Karpas-422 (cell line): ENCODE data around the gene ABCA2. TPM values are rescaled to one million over a fixed set of nuclear protein-coding genes. Genes with fewer than 3 reads are reported as not detected.

Experiments used
- DNase-seq: peaks from one replicate; pipeline ENCODE4 v3.0.0-alpha.2; 2015
- H2AFZ ChIP-seq: fragments of 200-600 bp; sonication (generic); 2 replicates; pipeline ENCODE4 v1.6.1; 2014; ENCODE audit warnings: antibody characterized with exemption, low read length, mixed read lengths
- H3K27ac ChIP-seq: fragments of 200-600 bp; sonication (generic); 2 replicates; pipeline ENCODE4 v1.5.1; 2014; ENCODE audit warnings: mild to moderate bottlenecking, low read length, moderate library complexity
- H3K27me3 ChIP-seq: fragments of 200-600 bp; sonication (generic); 2 replicates; pipeline ENCODE4 v1.6.1; 2014; ENCODE audit warnings: low read length, mixed read lengths
- H3K36me3 ChIP-seq: fragments of 200-600 bp; sonication (generic); 2 replicates; pipeline ENCODE4 v1.6.1; 2014; ENCODE audit warnings: low read length, mixed read lengths; ENCODE audit not compliant: insufficient read depth
- H3K4me1 ChIP-seq: fragments of 200-600 bp; sonication (generic); 2 replicates; pipeline ENCODE4 v1.6.1; 2014; ENCODE audit warnings: mild to moderate bottlenecking, low read length, mixed read lengths
- H3K4me2 ChIP-seq: fragments of 200-600 bp; sonication (generic); 2 replicates; pipeline ENCODE4 v1.6.1; 2014; ENCODE audit warnings: low read length, low read depth, mild to moderate bottlenecking; ENCODE audit not compliant: poor library complexity, severe bottlenecking
- H3K4me3 ChIP-seq: fragments of 200-600 bp; sonication (generic); 2 replicates; pipeline ENCODE4 v1.5.1; 2014; ENCODE audit warnings: mild to moderate bottlenecking, antibody characterized with exemption, low read length, mixed read lengths
- H3K79me2 ChIP-seq: fragments of 200-600 bp; sonication (generic); 2 replicates; pipeline ENCODE4 v1.6.1; 2014; ENCODE audit warnings: mild to moderate bottlenecking, low read length, mixed read lengths
- H3K9ac ChIP-seq: fragments of 200-600 bp; sonication (generic); 2 replicates; pipeline ENCODE4 v1.6.0; 2014; ENCODE audit warnings: low read length
- H3K9me2 ChIP-seq: fragments of 200-600 bp; sonication (generic), shearing (Covaris generic); replicated peaks from 2 replicates; pipeline ENCODE4 v1.6.0; 2014; ENCODE audit warnings: mild to moderate bottlenecking, low read length, moderate library complexity; ENCODE audit not compliant: insufficient read depth
- H3K9me3 ChIP-seq: fragments of 300-700, 200-600 bp; sonication (generic); 2 replicates; pipeline ENCODE4 v1.6.1; 2014; ENCODE audit warnings: low read length, mixed read lengths
- H4K20me1 ChIP-seq: fragments of 200-600 bp; sonication (generic); 2 replicates; pipeline ENCODE4 v1.6.1; 2014; ENCODE audit warnings: mild to moderate bottlenecking, antibody characterized with exemption, low read length, low read depth; ENCODE audit not compliant: insufficient read depth
- total RNA-seq: library from RNA; depleted of rRNA; stranded (reverse); fragments of >200 nt; shearing (Covaris generic); gene quantifications from 2 replicates; pipeline ENCODE4 v1.2.3, GENCODE V29; 2014; ENCODE audit warnings: low replicate concordance; rRNA removed

Gene ABCA2
- total RNA-seq: 2.4 and 6.4 TPM in 2 replicates

GRCh38 chr9:137027369-137028262 lies at the start of gene ABCA2:
Gene ABCA2, minus strand, starts transcription at chr9:137028237. Its CDS starts 97 bp downstream, at chr9:137028140.
- no peaks in the 10 kb centered on the region for H3K9me2 ChIP-seq
- no peak within 1 kb of the TSS for H3K27ac ChIP-seq
- peak within 1 kb of the TSS; percentile 59 for H3K4me2 ChIP-seq
- peak within 1 kb of the TSS; percentile 35 for H3K9ac ChIP-seq
- H3K4me1 ChIP-seq: peaks cover 36% of the 10 kb centered on the region
- no peaks in the 10 kb centered on the region for H3K36me3 ChIP-seq
- no peaks in the 10 kb centered on the region for H3K27me3 ChIP-seq
- H3K4me3 ChIP-seq: peak within 1 kb of the TSS; percentile 53; the same call in 1 of the 2 replicates
- no peaks in the 10 kb centered on the region; the same call in 1 of the 2 replicates for H4K20me1 ChIP-seq
- H3K79me2 ChIP-seq: no peaks in the 10 kb centered on the region
- H3K9me3 ChIP-seq: no peaks in the 10 kb centered on the region
- H2AFZ ChIP-seq: no peak within 1 kb of the TSS
- DNase-seq: no peak

- Histone ChIP-seq H3K4me3 (peak within 1 kb of the TSS; percentile 81), H3K9ac (peak within 1 kb of the TSS; percentile 85), H3K36me3 (no peaks in the 10 kb centered on the region), H3K27me3 (no peaks in the 10 kb centered on the region), H3K4me2 (peak within 1 kb of the TSS; percentile 85), H4K20me1 (peaks cover 4% of the 10 kb centered on the region; the same call in 1 of the 2 replicates), H3K27ac (no peak within 1 kb of the TSS), H3K9me2 (no peaks in the 10 kb centered on the region), H2AFZ (peak within 1 kb of the TSS; percentile 76; the same call in 1 of the 2 replicates), H3K4me1 (peaks cover 29% of the 10 kb centered on the region), H3K79me2 (no peaks in the 10 kb centered on the region), H3K9me3 (no peaks in the 10 kb centered on the region)
- peak; percentile 85 for DNase-seq
Measured at GRCh38 chr9:137077010-137077747, 49.1 kb upstream of the ABCA2 start, which contains the start of gene UAP1L1. Gene UAP1L1, plus strand, starts transcription at chr9:137077517. Its CDS starts 16 bp downstream, at chr9:137077533.

GRCh38 chr9:137076636-137077009 lies 48.6 kb upstream of the ABCA2 start:
- Histone ChIP-seq H3K36me3 (no peaks in the 10 kb centered on the region), H3K9me3 (no peaks in the 10 kb centered on the region), H3K79me2 (no peaks in the 10 kb centered on the region), H3K27ac (no peak overlapping the region), H2AFZ (peak overlapping the region; percentile 76; the same call in 1 of the 2 replicates), H3K9me2 (no peaks in the 10 kb centered on the region), H3K9ac (peak overlapping the region; percentile 85), H3K4me2 (peak overlapping the region; percentile 84), H4K20me1 (peaks cover 4% of the 10 kb centered on the region; the same call in 1 of the 2 replicates), H3K4me3 (peak overlapping the region; percentile 69), H3K27me3 (no peaks in the 10 kb centered on the region), H3K4me1 (peaks cover 26% of the 10 kb centered on the region)
- no peak for DNase-seq

- Histone ChIP-seq H3K27me3 (no peaks in the 10 kb centered on the region), H3K36me3 (no peaks in the 10 kb centered on the region), H3K27ac (peak overlapping the region; percentile 21; the same call in 1 of the 2 replicates), H4K20me1 (peaks cover 4% of the 10 kb centered on the region; the same call in 1 of the 2 replicates), H3K4me3 (peak overlapping the region; percentile 6; the same call in 1 of the 2 replicates), H3K9me3 (no peaks in the 10 kb centered on the region), H3K4me1 (peaks cover 35% of the 10 kb centered on the region), H3K4me2 (peak overlapping the region; percentile 53), H3K9me2 (no peaks in the 10 kb centered on the region), H3K9ac (peak overlapping the region; percentile 53), H2AFZ (no peak overlapping the region; the same call in 1 of the 2 replicates), H3K79me2 (no peaks in the 10 kb centered on the region)
- DNase-seq: no peak
Measured at GRCh38 chr9:137075275-137075775, 47.3 kb upstream of the ABCA2 start.

GRCh38 chr9:137074657-137075274 lies 46.7 kb upstream of the ABCA2 start:
- Histone ChIP-seq H3K27ac (peak overlapping the region; percentile 21; the same call in 1 of the 2 replicates), H3K9me2 (no peaks in the 10 kb centered on the region), H3K9ac (peak overlapping the region; percentile 53), H3K4me2 (peak overlapping the region; percentile 53), H2AFZ (peak overlapping the region; percentile 68), H3K9me3 (no peaks in the 10 kb centered on the region), H4K20me1 (peaks cover 4% of the 10 kb centered on the region; the same call in 1 of the 2 replicates), H3K79me2 (peaks cover under 1% of the 10 kb centered on the region), H3K27me3 (no peaks in the 10 kb centered on the region), H3K4me1 (peaks cover 35% of the 10 kb centered on the region), H3K4me3 (peak overlapping the region; percentile 6; the same call in 1 of the 2 replicates), H3K36me3 (no peaks in the 10 kb centered on the region)
- DNase-seq: peak; percentile 91

GRCh38 chr9:137073992-137074399 lies 46.0 kb upstream of the ABCA2 start:
- Histone ChIP-seq H3K9me2 (no peaks in the 10 kb centered on the region), H2AFZ (no peak overlapping the region), H3K79me2 (peaks cover 8% of the 10 kb centered on the region), H3K4me3 (no peak overlapping the region), H3K4me2 (no peak overlapping the region), H3K4me1 (peaks cover 39% of the 10 kb centered on the region), H3K9ac (no peak overlapping the region), H4K20me1 (peaks cover 10% of the 10 kb centered on the region), H3K9me3 (no peaks in the 10 kb centered on the region), H3K27me3 (no peaks in the 10 kb centered on the region), H3K27ac (no peak overlapping the region), H3K36me3 (no peaks in the 10 kb centered on the region)
- no peak for DNase-seq

- H2AFZ ChIP-seq: no peak overlapping the region
- H3K27ac ChIP-seq: peak overlapping the region; percentile 48; the same call in 1 of the 2 replicates
- peaks cover 15% of the 10 kb centered on the region for H3K79me2 ChIP-seq
- no peaks in the 10 kb centered on the region for H3K27me3 ChIP-seq
- H3K9me2 ChIP-seq: no peaks in the 10 kb centered on the region
- H4K20me1 ChIP-seq: peaks cover 14% of the 10 kb centered on the region
- peak overlapping the region; percentile 100 for H3K4me3 ChIP-seq
- H3K36me3 ChIP-seq: 0 out of 2 replicates have a peak, but pooled peaks cover 3% of the 10 kb centered on the region
- H3K9ac ChIP-seq: peak overlapping the region; percentile 95
- no peaks in the 10 kb centered on the region for H3K9me3 ChIP-seq
- H3K4me1 ChIP-seq: peaks cover 40% of the 10 kb centered on the region
- no peak for DNase-seq
- H3K4me2 ChIP-seq: peak overlapping the region; percentile 100
Measured at GRCh38 chr9:137071282-137071681, 43.2 kb upstream of the ABCA2 start.
